Skin epidermis (tissue), 12 donors: Measurements from ENCODE around the gene INPP1.
"Not testable (repeated sequence)": the region's sequence is repeated elsewhere in the genome, so short reads cannot be mapped to it uniquely, and the experiment has no call there.

ENCODE experiments used
- H3K27ac ChIP-seq, 21 experiments: fragments of 200-600 bp; sonication (generic) in 11 of 21; one replicate each; pipeline ENCODE4 v1.5.0; 2020; ENCODE audit warnings: mild to moderate bottlenecking in 3 of 21, inconsistent platforms in 2 of 21, moderate library complexity in 2 of 21
- H3K4me3 ChIP-seq, 7 experiments: fragments of 200-600 bp; sonication (generic) in 2 of 7; one replicate each; pipeline ENCODE4 v1.5.0; 2020; ENCODE audit warnings: inconsistent platforms in 2 of 7, mild to moderate bottlenecking in 2 of 7, moderate library complexity in 1 of 7

Gene INPP1

DNA sequence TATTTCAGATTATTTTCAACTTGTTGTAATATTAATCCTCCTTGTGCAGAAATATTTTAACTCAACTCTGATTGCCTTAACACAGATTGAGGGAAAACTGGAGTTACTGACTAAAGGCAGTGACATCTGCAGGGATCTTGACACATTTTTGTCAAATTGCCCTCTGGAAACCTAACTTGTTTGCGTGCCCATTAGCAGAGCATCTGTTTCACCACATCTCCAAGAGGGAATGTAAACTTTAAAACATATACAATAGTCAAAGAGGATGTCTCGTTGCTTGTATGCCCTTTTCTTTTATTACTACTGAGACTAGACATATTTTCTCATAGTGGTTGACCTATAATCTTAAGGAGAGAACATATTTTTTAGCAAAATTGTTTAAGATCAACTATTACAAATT lies 14.2 kb downstream of the INPP1 start:
- peak overlapping the region in 6 of 21 experiments; percentile 22 to 85 (median 60) for H3K27ac ChIP-seq
- H3K4me3 ChIP-seq = no peak overlapping the region

- peak overlapping the region in 15 of 21 experiments; percentile 5 to 85 (median 54) for H3K27ac ChIP-seq
- H3K4me3 ChIP-seq = not testable (repeated sequence)
These were observed 15.5 kb downstream of the INPP1 start for GRCh38 chr2:190358655-190359448.

- Histone ChIP-seq H3K4me3 (peak overlapping the region in 2 of 7 experiments; percentile 27 to 28), H3K27ac (peak overlapping the region in 11 of 21 experiments; percentile 22 to 85 (median 70))
These were observed 17.2 kb downstream of the INPP1 start for GRCh38 chr2:190360561-190360960.

DNA sequence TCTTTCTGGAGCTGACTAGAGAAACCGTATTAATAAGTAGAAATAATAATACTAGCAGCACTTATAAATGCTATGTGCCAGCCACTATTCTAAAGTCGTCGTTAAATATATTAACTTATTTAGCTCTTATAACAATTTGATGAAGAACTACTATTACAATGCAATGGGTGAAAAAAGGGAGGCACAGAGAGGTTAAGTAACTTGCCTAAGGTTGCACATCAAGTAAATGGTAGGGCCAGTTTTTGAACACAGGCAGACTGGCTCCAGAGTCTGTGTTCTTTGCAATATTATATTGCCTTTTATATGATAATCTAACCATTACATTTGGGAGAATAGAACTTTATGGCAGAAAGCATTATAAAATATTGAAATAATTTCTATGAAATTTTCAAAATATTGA lies 17.6 kb downstream of the INPP1 start:
- Histone ChIP-seq H3K27ac (no peak overlapping the region), H3K4me3 (no peak overlapping the region)

DNA sequence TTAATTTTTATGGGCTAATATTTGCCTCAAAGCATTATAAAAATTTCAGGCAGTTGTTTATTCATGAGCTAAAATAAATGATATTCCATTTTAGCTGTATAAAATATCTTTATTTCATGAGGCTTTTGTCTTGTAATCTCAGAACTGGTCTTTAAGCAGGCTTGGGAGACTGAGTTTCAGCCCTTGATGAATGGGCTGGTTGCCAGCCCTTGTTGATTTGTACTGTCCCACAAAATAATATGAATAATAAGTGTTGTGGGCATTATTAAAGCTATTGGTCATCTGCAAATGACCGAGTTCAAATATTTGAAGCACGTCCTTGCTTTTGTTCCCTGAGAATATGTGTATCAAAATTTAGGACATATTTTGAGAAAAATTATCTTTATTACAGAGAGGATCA lies 18.2 kb downstream of the INPP1 start:
- no peak overlapping the region for H3K27ac ChIP-seq
- H3K4me3 ChIP-seq = no peak overlapping the region

- Histone ChIP-seq H3K4me3 (no peak overlapping the region), H3K27ac (no peak overlapping the region)
These were observed 19.5 kb downstream of the INPP1 start for GRCh38 chr2:190362894-190363293.

- Histone ChIP-seq H3K4me3 (no peak overlapping the region), H3K27ac (no peak overlapping the region)
These were observed 22.3 kb downstream of the INPP1 start for GRCh38 chr2:190365499-190366204.

GRCh38 chr2:190366248-190366753 lies 22.9 kb downstream of the INPP1 start:
- H3K27ac ChIP-seq = no peak overlapping the region
- H3K4me3 ChIP-seq = no peak overlapping the region

GRCh38 chr2:190367091-190367490 lies 23.7 kb downstream of the INPP1 start:
- no peak overlapping the region for H3K27ac ChIP-seq
- no peak overlapping the region for H3K4me3 ChIP-seq

DNA sequence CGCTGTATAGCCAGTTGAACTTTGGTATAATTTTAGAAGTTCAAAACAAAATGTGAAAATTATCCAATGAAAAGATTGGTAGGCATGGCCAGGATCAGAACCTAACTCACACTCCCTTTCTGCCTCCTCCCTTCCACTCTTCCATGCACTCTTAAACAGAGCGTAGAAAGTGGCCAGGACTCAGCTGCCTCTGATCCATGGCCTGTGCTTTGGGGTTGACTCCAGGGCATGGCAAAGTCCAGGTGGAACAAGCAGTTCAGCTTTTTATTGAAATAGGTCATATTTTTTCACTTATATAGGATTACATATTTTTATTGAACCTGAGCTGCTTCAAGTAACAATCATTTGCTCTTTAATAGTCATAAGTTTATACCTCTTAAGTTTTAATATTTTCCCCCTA lies 26.2 kb downstream of the INPP1 start:
- H3K27ac ChIP-seq = no peak overlapping the region
- no peak overlapping the region for H3K4me3 ChIP-seq

GRCh38 chr2:190376083-190376482 lies 32.7 kb downstream of the INPP1 start:
- H3K4me3 ChIP-seq = no peak overlapping the region
- H3K27ac ChIP-seq = no peak overlapping the region

- H3K27ac ChIP-seq = no peak overlapping the region
- no peak overlapping the region for H3K4me3 ChIP-seq
These were observed 33.3 kb downstream of the INPP1 start for GRCh38 chr2:190376591-190377245.

GRCh38 chr2:190378880-190379237 lies 35.5 kb downstream of the INPP1 start:
- Histone ChIP-seq H3K27ac (peak overlapping the region in 1 of 21 experiments; percentile 31), H3K4me3 (no peak overlapping the region)

- Histone ChIP-seq H3K27ac (no peak overlapping the region), H3K4me3 (no peak overlapping the region)
These were observed 36.0 kb downstream of the INPP1 start for GRCh38 chr2:190379249-190379964.

DNA sequence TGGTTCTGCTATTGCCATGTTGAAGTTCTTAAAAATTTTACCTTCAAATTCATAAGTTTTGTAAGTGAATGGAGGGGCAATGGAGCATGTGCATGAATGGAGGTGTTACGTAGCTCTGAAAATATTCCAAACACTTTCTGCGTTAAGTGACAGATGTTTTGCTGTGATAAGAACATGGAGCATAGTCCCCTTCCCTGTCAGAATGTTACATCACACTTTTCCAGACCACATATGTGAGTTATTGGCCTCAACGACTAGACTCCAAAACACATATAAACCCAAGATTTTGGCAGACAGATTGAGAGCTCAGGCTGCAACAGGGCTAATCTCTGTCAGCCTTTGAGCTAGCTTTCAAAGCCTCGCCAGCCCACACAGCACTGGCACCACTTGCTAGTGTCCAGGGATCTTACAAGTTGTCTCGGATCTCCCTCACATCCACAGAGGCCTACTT lies 37.6 kb downstream of the INPP1 start:
- H3K4me3 ChIP-seq = no peak overlapping the region
- no peak overlapping the region for H3K27ac ChIP-seq

DNA sequence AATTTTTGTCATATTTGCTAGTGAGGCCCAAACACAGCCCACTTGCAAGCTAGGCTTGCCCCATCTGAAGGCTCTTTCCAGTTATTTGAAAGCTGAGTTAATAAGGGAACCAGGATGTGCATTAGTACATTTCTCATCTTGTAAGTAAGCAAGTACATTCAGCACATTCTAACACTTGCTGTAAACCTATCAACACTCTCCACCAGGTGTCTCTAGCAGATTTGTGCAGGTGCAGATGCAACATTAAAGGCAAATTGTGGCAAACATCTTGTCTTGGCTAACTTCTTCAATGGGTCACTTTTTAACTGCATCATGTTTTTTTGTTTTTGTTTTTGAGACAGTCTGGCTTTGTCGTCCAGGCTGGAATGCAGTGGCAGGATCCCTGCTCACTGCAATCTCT lies 39.5 kb downstream of the INPP1 start:
- no peak overlapping the region for H3K27ac ChIP-seq
- no peak overlapping the region for H3K4me3 ChIP-seq

GRCh38 chr2:190387422-190387821 lies 44.0 kb downstream of the INPP1 start:
- no peak overlapping the region for H3K27ac ChIP-seq
- no peak overlapping the region for H3K4me3 ChIP-seq

GRCh38 chr2:190396271-190396670 lies 52.9 kb downstream of the INPP1 start:
- no peak overlapping the region for H3K27ac ChIP-seq
- H3K4me3 ChIP-seq = no peak overlapping the region

- Histone ChIP-seq H3K4me3 (no peak overlapping the region), H3K27ac (no peak overlapping the region)
These were observed 59.7 kb downstream of the INPP1 start for GRCh38 chr2:190402986-190403603.
